LHCN-M2 (cell line): Measurements from ENCODE around the gene DYNLL2. TPM values are rescaled to one million over a fixed set of nuclear protein-coding genes. Genes with fewer than 3 reads are reported as not detected.
"Not testable (repeated sequence)": the region's sequence is repeated elsewhere in the genome, so short reads cannot be mapped to it uniquely, and the experiment has no call there.

Experiments used
- DNase-seq: peaks from one replicate; pipeline ENCODE4 v3.0.0-alpha.2; 2012; ENCODE audit warnings: low read depth
- polyA plus RNA-seq: library from polyadenylated mRNA; unstranded; fragments of >200 nt; gene quantifications from one replicate; pipeline ENCODE4 v1.2.1, GENCODE V29; 2012; ENCODE audit warnings: missing spikeins
- total RNA-seq: library from RNA; depleted of rRNA; stranded (reverse); fragments of >200 nt; gene quantifications from 2 replicates; pipeline ENCODE4 v1.2.3, GENCODE V29; 2014; rRNA removed

Gene DYNLL2
- total RNA-seq = 9.6 and 11.8 TPM in 2 replicates
- 26.9 TPM for polyA plus RNA-seq

GRCh38 chr17:58082870-58083490 is at the start of gene DYNLL2:
Gene DYNLL2 (plus strand): TSS chr17:58083419. CDS start chr17:58087091, 3,672 bp downstream.
- peak; percentile 86 for DNase-seq

- DNase-seq = no peak
These were observed 43.2 kb upstream of the DYNLL2 start for GRCh38 chr17:58039975-58040374.

- no peak for DNase-seq
These were observed 42.8 kb upstream of the DYNLL2 start for GRCh38 chr17:58040386-58040785.

- DNase-seq = no peak
These were observed 42.1 kb upstream of the DYNLL2 start for GRCh38 chr17:58041161-58041560.

- DNase-seq = no peak
These were observed 39.7 kb upstream of the DYNLL2 start for GRCh38 chr17:58043221-58044181.

GRCh38 chr17:58044256-58044655 is 39.0 kb upstream of the DYNLL2 start:
- not testable (repeated sequence) for DNase-seq

GRCh38 chr17:58046239-58047094 is 36.8 kb upstream of the DYNLL2 start:
- no peak for DNase-seq

GRCh38 chr17:58047376-58048150 is 35.7 kb upstream of the DYNLL2 start:
- no peak for DNase-seq

GRCh38 chr17:58049533-58049932 is 33.7 kb upstream of the DYNLL2 start:
- no peak for DNase-seq

GRCh38 chr17:58050966-58051365 is 32.3 kb upstream of the DYNLL2 start:
- DNase-seq = no peak

GRCh38 chr17:58051468-58051867 is 31.8 kb upstream of the DYNLL2 start:
- DNase-seq = no peak

GRCh38 chr17:58052407-58052806 is 30.8 kb upstream of the DYNLL2 start:
- DNase-seq = no peak

GRCh38 chr17:58052945-58053715 is 30.1 kb upstream of the DYNLL2 start:
- DNase-seq = peak; percentile 4

- DNase-seq = no peak
These were observed 28.6 kb upstream of the DYNLL2 start for GRCh38 chr17:58054641-58055040.

- no peak for DNase-seq
These were observed 26.7 kb upstream of the DYNLL2 start for GRCh38 chr17:58056476-58056875.

GRCh38 chr17:58059141-58059540 is 24.1 kb upstream of the DYNLL2 start:
- DNase-seq = peak; percentile 84

- DNase-seq = no peak
These were observed 22.5 kb upstream of the DYNLL2 start for GRCh38 chr17:58060596-58061191.

- DNase-seq = no peak
These were observed 21.5 kb upstream of the DYNLL2 start for GRCh38 chr17:58061672-58062071.

- no peak for DNase-seq
These were observed 18.0 kb upstream of the DYNLL2 start for GRCh38 chr17:58065238-58065637.

GRCh38 chr17:58066401-58066800 is 16.8 kb upstream of the DYNLL2 start:
- DNase-seq = no peak
